ENCODE measurements around the gene ATP2C2. TPM values are rescaled to one million over a fixed set of nuclear protein-coding genes. Genes with fewer than 3 reads are reported as not detected.

The ATP2C2 gene
- total RNA-seq, 1 experiment from 2014 or later, result 26.0 TPM

DNA sequence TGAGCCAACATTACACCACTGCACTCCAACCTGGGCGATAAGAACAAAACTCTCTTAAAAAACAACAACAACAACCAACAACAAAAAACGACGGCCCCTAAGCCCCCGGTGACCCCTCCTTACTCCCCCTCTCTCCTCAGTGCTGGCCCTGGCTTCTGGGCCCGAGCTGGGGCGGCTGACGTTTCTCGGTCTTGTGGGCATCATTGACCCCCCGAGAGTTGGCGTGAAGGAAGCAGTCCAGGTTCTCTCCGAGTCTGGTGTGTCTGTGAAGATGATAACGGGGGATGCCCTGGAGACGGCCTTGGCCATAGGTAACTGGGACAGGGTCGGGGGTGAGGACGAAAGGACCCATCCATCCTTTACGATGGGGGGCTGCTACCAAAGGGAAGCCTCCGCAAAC, 83.4 kb downstream of the ATP2C2 start:
- Histone ChIP-seq H3K9me3 (ENCODE audit: low read length) (no peaks in the 10 kb centered on the region), H3K4me2 (ENCODE audit: low read length) (no peak overlapping the region), H4K20me1 (ENCODE audit: low read length) (no peaks in the 10 kb centered on the region), H3K9ac (ENCODE audit: low read length) (no peak overlapping the region), H2AFZ (ENCODE audit: low read length) (no peak overlapping the region), H3K4me1 (ENCODE audit: insufficient read depth, low read length) (no peaks in the 10 kb centered on the region), H3K27me3 (ENCODE audit: low read length) (no peaks in the 10 kb centered on the region), H3K9me2 (replicated peaks; ENCODE audit: low read length) (no peaks in the 10 kb centered on the region), H3K79me2 (ENCODE audit: low read length) (no peaks in the 10 kb centered on the region), H3K36me3 (ENCODE audit: low read depth, low read length) (no peaks in the 10 kb centered on the region; the same call in 1 of the 2 replicates), H3K4me3 (ENCODE audit: low read length) (no peak overlapping the region), H3F3A (ENCODE audit: low read length, unreplicated experiment) (no peaks in the 10 kb centered on the region), H3K27ac (ENCODE audit: low read length) (no peak overlapping the region)
- DNase-seq, result no peak
- ATAC-seq, result no peak
- TF ChIP-seq, protein P1, sequence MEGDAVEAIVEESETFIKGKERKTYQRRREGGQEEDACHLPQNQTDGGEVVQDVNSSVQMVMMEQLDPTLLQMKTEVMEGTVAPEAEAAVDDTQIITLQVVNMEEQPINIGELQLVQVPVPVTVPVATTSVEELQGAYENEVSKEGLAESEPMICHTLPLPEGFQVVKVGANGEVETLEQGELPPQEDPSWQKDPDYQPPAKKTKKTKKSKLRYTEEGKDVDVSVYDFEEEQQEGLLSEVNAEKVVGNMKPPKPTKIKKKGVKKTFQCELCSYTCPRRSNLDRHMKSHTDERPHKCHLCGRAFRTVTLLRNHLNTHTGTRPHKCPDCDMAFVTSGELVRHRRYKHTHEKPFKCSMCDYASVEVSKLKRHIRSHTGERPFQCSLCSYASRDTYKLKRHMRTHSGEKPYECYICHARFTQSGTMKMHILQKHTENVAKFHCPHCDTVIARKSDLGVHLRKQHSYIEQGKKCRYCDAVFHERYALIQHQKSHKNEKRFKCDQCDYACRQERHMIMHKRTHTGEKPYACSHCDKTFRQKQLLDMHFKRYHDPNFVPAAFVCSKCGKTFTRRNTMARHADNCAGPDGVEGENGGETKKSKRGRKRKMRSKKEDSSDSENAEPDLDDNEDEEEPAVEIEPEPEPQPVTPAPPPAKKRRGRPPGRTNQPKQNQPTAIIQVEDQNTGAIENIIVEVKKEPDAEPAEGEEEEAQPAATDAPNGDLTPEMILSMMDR (conservative IDR thresholded peaks at IDR 0.05; ENCODE audit: low read depth, low read length), result no peak
- POLR2A ChIA-PET (ENCODE audit: unreplicated experiment), result no interaction called here
- BruUV-seq (replicated peaks), result no TSS peak
- CTCF ChIA-PET, result no interaction called here
- intact Hi-C loops (cut with micrococcal nuclease), result no loop called here

DNA sequence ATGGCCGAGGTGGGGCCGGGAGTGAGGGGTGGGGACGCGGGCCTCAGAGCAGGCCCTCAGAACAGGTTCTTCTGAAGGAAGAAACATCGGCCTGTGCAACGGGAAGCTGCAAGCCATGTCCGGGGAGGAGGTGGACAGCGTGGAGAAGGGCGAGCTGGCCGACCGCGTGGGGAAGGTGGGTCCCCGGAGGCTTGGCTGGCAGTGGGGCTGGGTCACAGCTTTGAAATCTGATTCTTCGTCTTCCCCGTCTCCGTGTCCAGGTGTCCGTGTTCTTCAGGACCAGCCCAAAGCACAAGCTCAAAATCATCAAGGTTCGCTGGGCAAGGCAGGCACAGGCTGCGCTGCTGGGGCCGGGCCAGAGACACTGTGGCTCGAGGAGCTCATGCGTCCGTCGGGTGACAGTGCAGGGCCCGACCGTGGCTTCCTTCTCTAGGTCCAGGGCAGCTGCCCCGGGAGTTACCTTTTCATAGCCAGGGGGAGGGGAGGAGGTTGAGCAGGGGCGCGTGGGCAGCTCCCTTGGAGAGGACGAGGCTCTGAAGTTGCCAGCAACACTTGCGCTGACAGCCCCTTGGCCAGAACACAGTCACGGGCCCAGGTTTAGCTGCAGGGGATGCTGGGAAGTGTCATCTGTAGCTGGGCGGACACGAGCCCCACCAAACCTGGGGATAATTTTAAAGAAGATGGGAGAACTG, 84.9 kb downstream of the ATP2C2 start:
- H4K20me1 ChIP-seq (ENCODE audit: low read length), result no peaks in the 10 kb centered on the region
- ChIA-PET CTCF (no interaction called here), POLR2A (ENCODE audit: unreplicated experiment) (no interaction called here)
- TF ChIP-seq EZH2phosphoT487 (IDR thresholded peaks at IDR 0.05; ENCODE audit: borderline replicate concordance, low read length), result no peak
- no peak overlapping the region for H3K9ac ChIP-seq (ENCODE audit: low read length)
- intact Hi-C loops (cut with micrococcal nuclease), result no loop called here
- no peak for ATAC-seq
- no peaks in the 10 kb centered on the region; the same call in 1 of the 2 replicates for H3K36me3 ChIP-seq (ENCODE audit: low read depth, low read length)
- no peaks in the 10 kb centered on the region for H3F3A ChIP-seq (ENCODE audit: low read length, unreplicated experiment)
- H3K4me1 ChIP-seq (ENCODE audit: insufficient read depth, low read length), result no peaks in the 10 kb centered on the region
- H3K27me3 ChIP-seq (ENCODE audit: low read length), result no peaks in the 10 kb centered on the region
- H3K9me3 ChIP-seq (ENCODE audit: low read length), result no peaks in the 10 kb centered on the region
- H2AFZ ChIP-seq (ENCODE audit: low read length), result no peak overlapping the region
- no TSS peak for BruUV-seq (replicated peaks)
- H3K4me2 ChIP-seq (ENCODE audit: low read length), result no peak overlapping the region
- H3K79me2 ChIP-seq (ENCODE audit: low read length), result no peaks in the 10 kb centered on the region
- H3K4me3 ChIP-seq (ENCODE audit: low read length), result no peak overlapping the region
- H3K9me2 ChIP-seq (replicated peaks; ENCODE audit: low read length), result no peaks in the 10 kb centered on the region
- H3K27ac ChIP-seq (ENCODE audit: low read length), result no peak overlapping the region
- DNase-seq, result no peak

DNA sequence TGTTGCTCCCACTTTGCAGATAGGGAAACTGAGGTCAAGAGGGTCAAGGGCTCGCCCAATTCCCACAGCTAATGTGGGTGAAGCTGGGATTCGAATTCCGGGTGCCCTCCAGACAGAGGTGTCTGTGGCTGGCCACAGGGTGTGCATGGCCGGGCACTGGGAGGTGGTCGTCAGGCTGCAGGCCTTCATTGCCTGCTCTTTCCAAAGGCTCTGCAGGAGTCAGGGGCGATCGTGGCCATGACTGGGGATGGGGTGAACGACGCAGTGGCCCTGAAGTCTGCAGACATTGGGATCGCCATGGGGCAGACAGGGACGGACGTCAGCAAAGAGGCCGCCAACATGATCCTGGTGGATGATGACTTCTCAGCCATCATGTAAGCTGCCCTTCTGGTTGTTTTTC, 86.3 kb downstream of the ATP2C2 start:
- BruUV-seq (replicated peaks), result no TSS peak
- Histone ChIP-seq H3K27me3 (ENCODE audit: low read length) (no peaks in the 10 kb centered on the region), H3K4me1 (ENCODE audit: insufficient read depth, low read length) (no peaks in the 10 kb centered on the region), H3K36me3 (ENCODE audit: low read depth, low read length) (no peaks in the 10 kb centered on the region), H3K4me3 (ENCODE audit: low read length) (no peak overlapping the region), H3K9me2 (replicated peaks; ENCODE audit: low read length) (no peaks in the 10 kb centered on the region), H3K9ac (ENCODE audit: low read length) (no peak overlapping the region), H3K9me3 (ENCODE audit: low read length) (no peaks in the 10 kb centered on the region), H3K79me2 (ENCODE audit: low read length) (no peaks in the 10 kb centered on the region), H2AFZ (ENCODE audit: low read length) (no peak overlapping the region), H3K27ac (ENCODE audit: low read length) (no peak overlapping the region), H4K20me1 (ENCODE audit: low read length) (no peaks in the 10 kb centered on the region), H3K4me2 (ENCODE audit: low read length) (no peak overlapping the region), H3F3A (ENCODE audit: low read length, unreplicated experiment) (no peaks in the 10 kb centered on the region)
- TF ChIP-seq EZH2phosphoT487 (IDR thresholded peaks at IDR 0.05; ENCODE audit: borderline replicate concordance, low read length), result no peak
- POLR2A ChIA-PET (ENCODE audit: unreplicated experiment), result no interaction called here
- DNase-seq, result no peak
- no peak for ATAC-seq
- intact Hi-C loops (cut with micrococcal nuclease), result no loop called here
- CTCF ChIA-PET, result no interaction called here

DNA sequence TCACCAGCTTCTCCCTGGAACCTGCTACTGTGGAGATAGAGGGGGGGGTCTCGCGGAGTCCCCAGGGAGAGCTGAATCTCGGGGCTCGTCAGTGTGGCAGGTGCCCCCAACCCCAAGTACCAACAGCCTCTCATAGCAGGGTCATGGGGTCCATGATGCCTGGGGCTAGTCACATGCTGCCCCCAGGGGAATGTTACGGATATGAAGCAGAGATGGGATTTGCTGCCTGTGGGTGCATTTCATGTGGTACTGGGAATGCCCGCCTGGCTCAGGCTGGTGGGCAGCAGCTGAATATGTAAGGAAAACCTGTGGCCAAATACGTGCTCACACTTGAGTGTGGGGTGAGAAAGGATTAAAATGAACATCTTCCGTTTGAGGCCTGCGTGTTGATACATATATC, 86.7 kb downstream of the ATP2C2 start:
- no peaks in the 10 kb centered on the region for H3K79me2 ChIP-seq (ENCODE audit: low read length)
- CTCF ChIA-PET, result no interaction called here
- no peaks in the 10 kb centered on the region for H3K27me3 ChIP-seq (ENCODE audit: low read length)
- no peak overlapping the region for H3K27ac ChIP-seq (ENCODE audit: low read length)
- no peak overlapping the region for H3K4me2 ChIP-seq (ENCODE audit: low read length)
- no peaks in the 10 kb centered on the region for H3F3A ChIP-seq (ENCODE audit: low read length, unreplicated experiment)
- POLR2A ChIA-PET (ENCODE audit: unreplicated experiment), result no interaction called here
- intact Hi-C loops (cut with micrococcal nuclease), result no loop called here
- no peak overlapping the region for H2AFZ ChIP-seq (ENCODE audit: low read length)
- BruUV-seq (replicated peaks), result no TSS peak
- no peak overlapping the region for H3K4me3 ChIP-seq (ENCODE audit: low read length)
- TF ChIP-seq EZH2phosphoT487 (IDR thresholded peaks at IDR 0.05; ENCODE audit: borderline replicate concordance, low read length) (no peak), EZH2 (IDR thresholded peaks at IDR 0.05; ENCODE audit: low read length, unreplicated experiment) (no peak)
- TF ChIP-seq, protein P1 (conservative IDR thresholded peaks at IDR 0.05; ENCODE audit: low read depth, low read length), result no peak
- no peaks in the 10 kb centered on the region for H3K9me2 ChIP-seq (replicated peaks; ENCODE audit: low read length)
- H3K9ac ChIP-seq (ENCODE audit: low read length), result no peak overlapping the region
- no peaks in the 10 kb centered on the region for H3K4me1 ChIP-seq (ENCODE audit: insufficient read depth, low read length)
- no peaks in the 10 kb centered on the region for H3K36me3 ChIP-seq (ENCODE audit: low read depth, low read length)
- H3K9me3 ChIP-seq (ENCODE audit: low read length), result no peaks in the 10 kb centered on the region
- ATAC-seq, result no peak
- no peak for DNase-seq
- H4K20me1 ChIP-seq (ENCODE audit: low read length), result no peaks in the 10 kb centered on the region
